HepG2 (cell line): ENCODE data around the gene C16orf89. TPM values are rescaled to one million over a fixed set of nuclear protein-coding genes. Genes with fewer than 3 reads are reported as not detected.
"Not testable (repeated sequence)": the region's sequence is repeated elsewhere in the genome, so short reads cannot be mapped to it uniquely, and the experiment has no call there.

Source experiments
- BRCA1 ChIP-seq: sonication (generic); formaldehyde crosslinking; IDR thresholded peaks from 2 replicates; pipeline ENCODE4 v1.4.0; 2020; ENCODE audit warnings: missing genetic modification reagents
- BRD4 ChIP-seq: sonication (generic); formaldehyde crosslinking; IDR thresholded peaks from 2 replicates; pipeline ENCODE4 v1.4.0; 2020; ENCODE audit warnings: missing genetic modification reagents
- EP300 ChIP-seq, 3 experiments: sonication (generic) in 1 of 3; formaldehyde crosslinking in 1 of 3; IDR thresholded peaks; 2 replicates each; pipeline versions ENCODE4 v1.5.1 to v1.6.1; 2011 to 2020; ENCODE audit warnings: low read depth in 2 of 3, low read length in 2 of 3, borderline replicate concordance in 1 of 3, improper control_type of control experiment in 1 of 3, mild to moderate bottlenecking in 1 of 3, missing genetic modification reagents in 1 of 3, moderate library complexity in 1 of 3
- ETV6 ChIP-seq: sonication (generic); formaldehyde crosslinking; conservative IDR thresholded peaks from 2 replicates; pipeline ENCODE4 v1.4.0; 2020; ENCODE audit warnings: missing genetic modification reagents
- HDAC2 ChIP-seq: sonication (generic); formaldehyde crosslinking; IDR thresholded peaks from 2 replicates; pipeline ENCODE4 v1.4.0; 2020; ENCODE audit warnings: missing genetic modification reagents
- HMG20B ChIP-seq: conservative IDR thresholded peaks from 2 replicates; pipeline ENCODE4 v1.6.1; 2016; ENCODE audit warnings: missing genetic modification reagents, missing compliant biosample characterization
- IRX3 ChIP-seq: sonication (generic); formaldehyde crosslinking; IDR thresholded peaks from 2 replicates; pipeline ENCODE4 v1.8.1; 2023; ENCODE audit warnings: mild to moderate bottlenecking, low read depth, missing genetic modification reagents, borderline replicate concordance
- MXD1 ChIP-seq: sonication (generic); formaldehyde crosslinking; IDR thresholded peaks from 2 replicates; pipeline ENCODE4 v1.4.0; 2020; ENCODE audit warnings: mild to moderate bottlenecking, missing genetic modification reagents
- NR2C2 ChIP-seq: sonication (generic); formaldehyde crosslinking; IDR thresholded peaks from 2 replicates; pipeline ENCODE4 v1.4.0; 2020; ENCODE audit warnings: missing genetic modification reagents, mild to moderate bottlenecking, moderate library complexity, borderline replicate concordance
- RAD21 ChIP-seq: fragments of 450-650 bp; formaldehyde crosslinking; IDR thresholded peaks from 2 replicates; pipeline ENCODE4 v1.5.0; 2020; ENCODE audit warnings: mild to moderate bottlenecking
- ZNF225 ChIP-seq: sonication (generic); formaldehyde crosslinking; IDR thresholded peaks from 2 replicates; pipeline ENCODE4 v1.4.0; 2020; ENCODE audit warnings: mild to moderate bottlenecking, missing genetic modification reagents
- ZNF264 ChIP-seq: sonication (generic); formaldehyde crosslinking; IDR thresholded peaks from 2 replicates; pipeline ENCODE4 v1.4.0; 2020; ENCODE audit warnings: missing genetic modification reagents
- ZNF276 ChIP-seq: sonication (generic); formaldehyde crosslinking; IDR thresholded peaks from 2 replicates; pipeline ENCODE4 v1.4.0; 2020; ENCODE audit warnings: mild to moderate bottlenecking, low read depth, missing genetic modification reagents
- ZNF33A ChIP-seq: sonication (generic); formaldehyde crosslinking; IDR thresholded peaks from 2 replicates; pipeline ENCODE4 v1.5.1; 2020; ENCODE audit warnings: missing genetic modification reagents, mild to moderate bottlenecking, moderate library complexity, borderline replicate concordance
- ZNF546 ChIP-seq: sonication (generic); formaldehyde crosslinking; conservative IDR thresholded peaks from 2 replicates; pipeline ENCODE4 v1.8.1; 2023; ENCODE audit warnings: mild to moderate bottlenecking, missing genetic modification reagents
- ZNF558 ChIP-seq: sonication (generic); formaldehyde crosslinking; IDR thresholded peaks from 2 replicates; pipeline ENCODE4 v1.9.0; 2022; ENCODE audit warnings: mild to moderate bottlenecking, missing genetic modification reagents, borderline replicate concordance
- ZNF563 ChIP-seq: sonication (generic); formaldehyde crosslinking; IDR thresholded peaks from 2 replicates; pipeline ENCODE4 v1.8.0; 2022; ENCODE audit warnings: mild to moderate bottlenecking, moderate library complexity, missing genetic modification reagents
- ZNF746 ChIP-seq: sonication (generic); formaldehyde crosslinking; IDR thresholded peaks from 2 replicates; pipeline ENCODE4 v1.8.0; 2022; ENCODE audit warnings: mild to moderate bottlenecking, missing genetic modification reagents
- ZNF761 ChIP-seq: sonication (generic); formaldehyde crosslinking; conservative IDR thresholded peaks from 2 replicates; pipeline ENCODE4 v1.4.0; 2020; ENCODE audit warnings: mild to moderate bottlenecking, missing genetic modification reagents
- ZNF776 ChIP-seq: sonication (generic); formaldehyde crosslinking; IDR thresholded peaks from 2 replicates; pipeline ENCODE4 v1.4.0; 2020; ENCODE audit warnings: mild to moderate bottlenecking, missing genetic modification reagents
- polyA plus RNA-seq, 8 experiments: library from polyadenylated mRNA; depleted of rRNA in 3 of 8; stranded (reverse) in 7 of 8; unstranded in 1 of 8; fragments of >200 nt; fragmentation: Illumina TruSeq in 4 of 8; extraction: Trizol in 4 of 8; gene quantifications; 2 replicates each; pipeline versions ENCODE4 v1.2.1 to v1.2.3, GENCODE V29; 2011 to 2016; ENCODE audit warnings: low read depth in 4 of 8, missing spikeins in 1 of 8, mixed read lengths in 1 of 8; ENCODE audit not compliant: insufficient read depth in 1 of 8
- total RNA-seq, 5 experiments: library from RNA; depleted of rRNA; stranded (reverse); fragments of >200 nt; fragmentation: Illumina TruSeq; extraction: Trizol; gene quantifications; 2 replicates each; pipeline ENCODE4 v1.2.3, GENCODE V29; 2016; ENCODE audit warnings: low read depth in 1 of 5
- TF ChIP-seq, protein P1 (sequence below): sonication (generic); formaldehyde crosslinking; IDR thresholded peaks from 2 replicates; pipeline ENCODE4 v1.5.1; 2020; ENCODE audit warnings: mild to moderate bottlenecking, missing genetic modification reagents
- TF ChIP-seq, protein P2 (sequence below): sonication (generic); formaldehyde crosslinking; IDR thresholded peaks from 2 replicates; pipeline ENCODE4 v1.8.0; 2022; ENCODE audit warnings: missing genetic modification reagents, mild to moderate bottlenecking, inconsistent platforms, borderline replicate concordance

C16orf89 gene
- total and polyA plus RNA-seq, 2 of the 13 experiments (the other 11 are each of a cell fraction or from before 2014, with no cell fraction given) = 1.9 to 3.4 TPM

GRCh38 chr16:5097470-5098220 lies 31.9 kb upstream of the C16orf89 start, which contains the start of gene EEF2KMT (continued):
- TF ChIP-seq HDAC2 (CRISPR knock-in tag) = peak; percentile 12
- TF ChIP-seq BRD4 (CRISPR knock-in tag) = peak; percentile 77; the same call in 1 of the 2 replicates
- TF ChIP-seq ZNF546 (CRISPR knock-in tag) = peak; percentile 94
- peak; percentile 38; the same call in 1 of the 2 replicates for TF ChIP-seq ZNF558 (CRISPR knock-in tag)
- TF ChIP-seq, protein P1, sequence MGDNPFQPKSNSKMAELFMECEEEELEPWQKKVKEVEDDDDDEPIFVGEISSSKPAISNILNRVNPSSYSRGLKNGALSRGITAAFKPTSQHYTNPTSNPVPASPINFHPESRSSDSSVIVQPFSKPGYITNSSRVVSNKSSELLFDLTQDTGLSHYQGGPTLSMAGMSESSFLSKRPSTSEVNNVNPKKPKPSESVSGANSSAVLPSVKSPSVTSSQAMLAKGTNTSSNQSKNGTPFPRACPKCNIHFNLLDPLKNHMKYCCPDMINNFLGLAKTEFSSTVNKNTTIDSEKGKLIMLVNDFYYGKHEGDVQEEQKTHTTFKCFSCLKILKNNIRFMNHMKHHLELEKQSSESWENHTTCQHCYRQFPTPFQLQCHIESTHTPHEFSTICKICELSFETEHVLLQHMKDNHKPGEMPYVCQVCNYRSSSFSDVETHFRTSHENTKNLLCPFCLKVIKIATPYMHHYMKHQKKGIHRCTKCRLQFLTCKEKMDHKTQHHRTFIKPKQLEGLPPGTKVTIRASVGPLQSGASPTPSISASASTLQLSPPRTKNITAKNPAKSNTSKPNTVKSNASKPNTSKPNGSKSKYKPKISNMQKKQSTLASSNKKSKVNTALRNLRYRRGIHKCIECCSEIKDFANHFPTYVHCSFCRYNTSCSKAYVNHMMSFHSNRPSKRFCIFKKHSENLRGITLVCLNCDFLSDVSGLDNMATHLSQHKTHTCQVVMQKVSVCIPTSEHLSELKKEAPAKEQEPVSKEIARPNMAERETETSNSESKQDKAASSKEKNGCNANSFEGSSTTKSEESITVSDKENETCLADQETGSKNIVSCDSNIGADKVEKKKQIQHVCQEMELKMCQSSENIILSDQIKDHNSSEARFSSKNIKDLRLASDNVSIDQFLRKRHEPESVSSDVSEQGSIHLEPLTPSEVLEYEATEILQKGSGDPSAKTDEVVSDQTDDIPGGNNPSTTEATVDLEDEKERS = peak; percentile 59; the same call in 1 of the 2 replicates
- 0 out of 2 replicates have a peak, but pooled peaks have one; percentile 71 for TF ChIP-seq ZNF746 (CRISPR knock-in tag)
- 0 out of 2 replicates have a peak, but pooled peaks have one; percentile 88 for TF ChIP-seq ZNF276 (CRISPR knock-in tag)
- peak; percentile 81; the same call in 1 of the 2 replicates for TF ChIP-seq ZNF33A (CRISPR knock-in tag)
- TF ChIP-seq ZNF761 (CRISPR knock-in tag) = peak; percentile 90; the same call in 1 of the 2 replicates
- TF ChIP-seq EP300 (IDR thresholded peaks at IDR 0.05; ENCODE audit: low read depth in 2 of 2, low read length in 2 of 2) = not testable (repeated sequence)
- TF ChIP-seq EP300 (CRISPR knock-in tag; IDR thresholded peaks at IDR 0.05; ENCODE audit: borderline replicate concordance) = peak; percentile 37; the same call in 1 of the 2 replicates
- TF ChIP-seq HMG20B (CRISPR knock-in tag) = 0 out of 2 replicates have a peak, but pooled peaks have one; percentile 23
- peak; percentile 87; the same call in 1 of the 2 replicates for TF ChIP-seq ZNF776
- TF ChIP-seq IRX3 (CRISPR knock-in tag) = 0 out of 2 replicates have a peak, but pooled peaks have one; percentile 38
- peak; percentile 61; the same call in 1 of the 2 replicates for TF ChIP-seq BRCA1 (CRISPR knock-in tag)
- 0 out of 2 replicates have a peak, but pooled peaks have one; percentile 21 for TF ChIP-seq ETV6 (CRISPR knock-in tag)
- TF ChIP-seq NR2C2 (CRISPR knock-in tag) = peak; percentile 84
- TF ChIP-seq RAD21 = peak; percentile 67
- TF ChIP-seq ZNF563 (CRISPR knock-in tag) = peak; percentile 97
- TF ChIP-seq ZNF264 (CRISPR knock-in tag) = peak; percentile 70
- peak; percentile 55; the same call in 1 of the 2 replicates for TF ChIP-seq ZNF225 (CRISPR knock-in tag)
- TF ChIP-seq, protein P2, sequence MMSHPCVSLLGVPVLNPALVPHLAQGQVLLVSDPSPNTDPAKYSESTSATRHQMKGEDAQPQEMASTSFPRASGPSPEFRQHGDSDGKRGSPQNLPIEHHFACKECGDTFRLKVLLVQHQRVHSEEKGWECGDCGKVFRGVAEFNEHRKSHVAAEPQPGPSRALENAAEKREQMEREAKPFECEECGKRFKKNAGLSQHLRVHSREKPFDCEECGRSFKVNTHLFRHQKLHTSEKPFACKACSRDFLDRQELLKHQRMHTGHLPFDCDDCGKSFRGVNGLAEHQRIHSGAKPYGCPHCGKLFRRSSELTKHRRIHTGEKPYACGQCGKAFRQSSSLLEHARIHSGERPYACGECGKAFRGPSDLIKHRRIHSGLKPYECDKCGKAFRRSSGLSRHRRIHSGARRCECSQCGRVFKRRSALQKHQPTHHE (CRISPR knock-in tag) = peak; percentile 93
- TF ChIP-seq MXD1 = peak; percentile 97
